ENCODE results near the gene FGD1.

DNA sequence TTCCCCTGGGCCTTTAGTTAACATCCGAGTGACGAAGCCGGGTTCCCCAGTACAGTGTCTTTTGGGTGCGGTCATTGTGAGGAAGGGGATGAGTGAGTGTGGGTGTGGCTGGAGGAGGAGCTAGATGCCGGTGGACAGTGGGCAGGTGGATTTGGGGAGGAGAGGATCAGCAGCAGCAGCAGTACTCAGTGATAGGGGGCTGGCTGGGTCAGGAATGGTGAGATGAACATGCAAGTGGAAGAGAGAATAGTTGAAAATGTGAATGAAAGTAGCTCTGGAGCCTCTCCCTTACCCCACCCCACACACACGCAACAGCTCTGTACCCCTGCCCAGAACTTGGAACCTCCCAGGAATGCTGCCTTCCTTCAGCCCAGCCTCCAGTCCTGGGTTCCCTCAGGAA is 51.3 kb downstream of the FGD1 start:
- TF ChIP-seq, protein P1, sequence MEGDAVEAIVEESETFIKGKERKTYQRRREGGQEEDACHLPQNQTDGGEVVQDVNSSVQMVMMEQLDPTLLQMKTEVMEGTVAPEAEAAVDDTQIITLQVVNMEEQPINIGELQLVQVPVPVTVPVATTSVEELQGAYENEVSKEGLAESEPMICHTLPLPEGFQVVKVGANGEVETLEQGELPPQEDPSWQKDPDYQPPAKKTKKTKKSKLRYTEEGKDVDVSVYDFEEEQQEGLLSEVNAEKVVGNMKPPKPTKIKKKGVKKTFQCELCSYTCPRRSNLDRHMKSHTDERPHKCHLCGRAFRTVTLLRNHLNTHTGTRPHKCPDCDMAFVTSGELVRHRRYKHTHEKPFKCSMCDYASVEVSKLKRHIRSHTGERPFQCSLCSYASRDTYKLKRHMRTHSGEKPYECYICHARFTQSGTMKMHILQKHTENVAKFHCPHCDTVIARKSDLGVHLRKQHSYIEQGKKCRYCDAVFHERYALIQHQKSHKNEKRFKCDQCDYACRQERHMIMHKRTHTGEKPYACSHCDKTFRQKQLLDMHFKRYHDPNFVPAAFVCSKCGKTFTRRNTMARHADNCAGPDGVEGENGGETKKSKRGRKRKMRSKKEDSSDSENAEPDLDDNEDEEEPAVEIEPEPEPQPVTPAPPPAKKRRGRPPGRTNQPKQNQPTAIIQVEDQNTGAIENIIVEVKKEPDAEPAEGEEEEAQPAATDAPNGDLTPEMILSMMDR (IDR thresholded peaks at IDR 0.05) = no peak
- TF ChIP-seq POLR2A (IDR thresholded peaks at IDR 0.05) = no peak
